Measurements from ENCODE around the gene ATP1A1.

DNA sequence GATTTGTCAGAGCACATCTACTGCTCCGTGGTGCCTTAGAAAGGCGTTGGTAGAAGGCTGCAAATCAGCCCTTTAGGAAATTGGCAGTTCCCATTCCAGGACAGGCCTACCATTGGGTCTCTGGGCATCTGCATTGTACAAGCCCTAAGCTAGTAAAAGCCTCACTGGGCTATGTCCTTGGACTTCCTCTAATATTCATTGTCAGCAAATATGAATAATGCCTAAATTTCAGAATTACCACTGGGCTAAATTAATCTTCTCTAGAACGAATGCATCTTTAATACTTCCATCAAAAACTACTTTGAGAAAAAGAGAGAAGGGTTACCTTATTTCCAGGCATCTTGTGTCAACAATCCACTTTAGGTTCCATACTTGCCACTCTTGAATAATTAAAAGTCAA, 41.5 kb upstream of the ATP1A1 start:
- no peak for TF ChIP-seq POLR2A (IDR thresholded peaks at IDR 0.05)
- TF ChIP-seq, protein P1, sequence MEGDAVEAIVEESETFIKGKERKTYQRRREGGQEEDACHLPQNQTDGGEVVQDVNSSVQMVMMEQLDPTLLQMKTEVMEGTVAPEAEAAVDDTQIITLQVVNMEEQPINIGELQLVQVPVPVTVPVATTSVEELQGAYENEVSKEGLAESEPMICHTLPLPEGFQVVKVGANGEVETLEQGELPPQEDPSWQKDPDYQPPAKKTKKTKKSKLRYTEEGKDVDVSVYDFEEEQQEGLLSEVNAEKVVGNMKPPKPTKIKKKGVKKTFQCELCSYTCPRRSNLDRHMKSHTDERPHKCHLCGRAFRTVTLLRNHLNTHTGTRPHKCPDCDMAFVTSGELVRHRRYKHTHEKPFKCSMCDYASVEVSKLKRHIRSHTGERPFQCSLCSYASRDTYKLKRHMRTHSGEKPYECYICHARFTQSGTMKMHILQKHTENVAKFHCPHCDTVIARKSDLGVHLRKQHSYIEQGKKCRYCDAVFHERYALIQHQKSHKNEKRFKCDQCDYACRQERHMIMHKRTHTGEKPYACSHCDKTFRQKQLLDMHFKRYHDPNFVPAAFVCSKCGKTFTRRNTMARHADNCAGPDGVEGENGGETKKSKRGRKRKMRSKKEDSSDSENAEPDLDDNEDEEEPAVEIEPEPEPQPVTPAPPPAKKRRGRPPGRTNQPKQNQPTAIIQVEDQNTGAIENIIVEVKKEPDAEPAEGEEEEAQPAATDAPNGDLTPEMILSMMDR (IDR thresholded peaks at IDR 0.05), result no peak
- TF ChIP-seq EP300 (IDR thresholded peaks at IDR 0.05), result no peak

All from ovary (tissue), 3 donors.